ENCODE results near the gene RAB4A.

- no peak for TF ChIP-seq RFX5 (IDR thresholded peaks at IDR 0.05; ENCODE audit: low read depth, low read length)
- TF ChIP-seq POLR2A (IDR thresholded peaks at IDR 0.05; ENCODE audit: low read depth, low read length), result no peak
- no peak for TF ChIP-seq CTCF (conservative IDR thresholded peaks at IDR 0.05; ENCODE audit: low read depth, low read length)
- TF ChIP-seq SMC3 (IDR thresholded peaks at IDR 0.05; ENCODE audit: low read depth, low read length), result no peak
- TF ChIP-seq RCOR1 (IDR thresholded peaks at IDR 0.05; ENCODE audit: insufficient replicate concordance, low read length), result no peak
- no peak for TF ChIP-seq CEBPB (IDR thresholded peaks at IDR 0.05; ENCODE audit: low read depth, low read length)
- no peak for TF ChIP-seq MAFK (IDR thresholded peaks at IDR 0.05; ENCODE audit: low read depth, low read length)
- no peak for TF ChIP-seq NFE2L2 (IDR thresholded peaks at IDR 0.05; ENCODE audit: low read depth, low read length)
- TF ChIP-seq BHLHE40 (IDR thresholded peaks at IDR 0.05; ENCODE audit: low read depth, low read length), result no peak
- TF ChIP-seq ELK1 (IDR thresholded peaks at IDR 0.05; ENCODE audit: borderline replicate concordance, low read depth, low read length), result no peak
These were observed 6.4 kb upstream of the RAB4A start for GRCh38 chr1:229264487-229264886.

All from IMR-90 (cell line).